HG02588 (cell line): ENCODE data around the gene C9orf50.
"Not testable (repeated sequence)": the region's sequence is repeated elsewhere in the genome, so short reads cannot be mapped to it uniquely, and the experiment has no call there.

Experiments
- ATAC-seq: cut with Tn5 transposase; IDR thresholded peaks from one replicate; pipeline ENCODE4 v1.9.1; 2021; ENCODE audit warnings: mild to moderate bottlenecking, moderate library complexity; ENCODE audit not compliant: unreplicated experiment

The C9orf50 gene

GRCh38 chr9:129648092-129648763, 27.3 kb upstream of the C9orf50 start:
- no peak for ATAC-seq

GRCh38 chr9:129647635-129648034, 26.7 kb upstream of the C9orf50 start:
- ATAC-seq = no peak

GRCh38 chr9:129646654-129647053, 25.8 kb upstream of the C9orf50 start:
- no peak for ATAC-seq

DNA sequence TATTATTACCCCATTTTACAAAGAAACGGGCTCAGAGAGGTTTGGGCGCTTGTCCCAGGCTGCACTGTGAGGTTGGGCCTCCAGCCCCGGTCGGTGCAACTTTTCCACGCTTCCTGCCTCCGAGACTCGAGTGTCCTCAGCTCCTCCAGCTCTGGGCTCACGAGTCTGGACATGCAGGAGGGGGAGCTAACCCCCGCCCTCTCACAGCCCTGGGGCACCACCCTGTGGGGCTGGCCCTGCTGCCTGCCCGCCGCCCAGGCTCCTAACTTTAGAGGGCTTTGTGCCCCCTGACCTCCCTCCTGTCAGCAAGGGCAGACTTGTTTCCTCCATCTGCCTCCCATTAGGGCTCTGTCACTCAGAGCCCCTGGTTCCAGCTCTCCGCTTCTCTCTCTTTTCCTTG, 25.4 kb upstream of the C9orf50 start:
- ATAC-seq = no peak

DNA sequence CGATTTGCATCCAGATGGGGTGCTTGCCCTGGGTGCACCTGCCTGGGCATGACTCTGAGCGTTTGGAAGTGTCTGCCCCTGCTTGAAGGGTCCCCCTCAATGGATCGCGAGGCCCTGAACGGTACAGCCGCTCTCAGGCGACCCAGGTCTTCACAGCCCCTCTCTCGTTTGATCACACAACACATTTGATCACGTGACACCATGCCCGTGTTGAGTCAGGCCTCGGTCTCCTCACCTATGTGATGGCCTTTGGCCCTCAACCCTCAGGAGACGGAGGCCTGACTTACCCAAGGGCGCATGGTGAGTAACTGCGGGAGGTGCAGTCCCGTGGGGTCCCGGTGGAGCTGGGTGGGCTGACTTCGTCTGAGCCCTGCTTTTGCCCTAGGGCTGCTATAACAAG, 24.0 kb upstream of the C9orf50 start:
- ATAC-seq = no peak

DNA sequence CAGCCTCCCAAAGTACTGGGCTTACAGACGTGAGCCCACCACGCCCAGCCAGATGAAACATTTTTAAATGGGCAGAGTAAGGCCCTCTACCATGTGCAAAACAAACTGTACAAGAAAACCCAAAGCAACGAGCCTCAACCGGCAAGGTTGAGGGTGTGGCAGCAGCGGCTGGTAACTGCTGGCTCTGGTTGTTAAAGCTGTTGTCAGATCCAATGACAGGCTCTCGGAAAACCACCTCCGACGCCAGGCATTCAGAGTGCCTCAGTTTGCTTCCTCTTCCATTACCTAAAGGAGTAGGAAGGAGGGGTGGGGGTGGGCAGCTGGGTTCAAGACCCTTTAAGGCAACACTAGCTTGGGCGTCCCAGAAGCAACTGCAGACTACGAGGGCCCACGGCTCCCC, 23.5 kb upstream of the C9orf50 start:
- no peak for ATAC-seq

DNA sequence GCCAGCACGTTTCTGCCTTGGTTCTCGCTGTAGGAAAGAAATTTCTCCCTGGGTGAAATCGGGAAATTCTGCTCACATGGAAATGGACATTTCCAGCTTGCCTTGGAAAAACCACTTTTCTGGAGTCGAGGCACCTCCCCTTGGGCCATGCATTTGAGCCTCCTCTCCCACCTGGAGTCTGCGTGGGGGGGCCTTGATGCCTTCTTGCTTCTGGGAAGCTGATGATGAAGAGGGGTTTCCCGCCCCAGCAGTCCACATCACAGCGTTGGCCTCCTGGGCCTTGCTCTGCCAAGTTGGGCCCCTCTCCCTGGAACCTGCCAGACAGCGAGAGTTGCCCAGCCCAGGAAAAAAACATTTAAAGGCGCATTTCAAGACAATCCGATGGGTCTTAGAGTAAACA, 22.8 kb upstream of the C9orf50 start:
- ATAC-seq = no peak

GRCh38 chr9:129641750-129642585, 21.1 kb upstream of the C9orf50 start, which contains the start of gene ASB6:
TSS of gene ASB6 (minus strand) at chr9:129642151. CDS start at chr9:129641999, 152 bp downstream.
- ATAC-seq = peak; percentile 71

DNA sequence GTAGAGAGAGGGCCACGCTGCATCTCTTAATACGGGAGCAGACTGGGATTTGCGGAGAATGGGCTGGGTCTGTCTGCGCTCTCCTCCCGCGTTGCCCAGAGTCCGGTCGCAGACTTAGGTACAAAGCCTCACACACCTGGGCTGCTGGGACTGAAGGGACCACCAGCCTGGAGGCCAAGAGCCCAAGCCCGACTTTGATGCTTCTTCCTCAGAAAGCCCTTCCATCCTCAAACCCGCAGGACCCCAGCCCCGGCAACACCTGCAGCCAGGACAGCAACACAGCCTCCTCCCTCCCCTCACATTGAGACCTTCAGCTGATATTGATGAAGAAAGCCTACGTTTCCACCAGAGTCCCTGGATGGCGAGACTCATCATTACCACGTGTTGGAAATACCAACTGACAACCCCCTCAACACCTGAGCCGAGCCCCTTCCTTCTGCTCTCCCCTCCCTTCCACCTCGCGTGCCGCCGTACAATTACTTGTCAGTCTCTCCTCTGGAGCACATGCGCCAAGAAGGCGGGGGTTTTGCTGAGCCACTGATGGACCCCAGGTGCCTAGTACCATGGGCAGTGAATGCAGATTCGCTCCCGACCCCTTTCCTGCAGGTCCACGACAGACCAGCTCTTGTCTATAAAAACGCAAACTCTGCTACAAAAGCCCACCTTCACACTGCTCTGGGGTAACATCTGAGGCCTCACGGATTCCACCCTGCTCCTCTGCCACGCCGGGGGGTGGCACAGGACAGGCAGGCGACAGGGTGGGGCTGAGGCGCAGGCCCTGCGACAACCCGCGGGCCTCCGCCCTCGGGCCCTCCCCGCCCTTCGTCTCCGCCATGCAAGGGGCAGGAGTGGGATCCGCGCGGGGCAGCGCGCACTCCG, 20.2 kb upstream of the C9orf50 start:
- ATAC-seq = no peak

DNA sequence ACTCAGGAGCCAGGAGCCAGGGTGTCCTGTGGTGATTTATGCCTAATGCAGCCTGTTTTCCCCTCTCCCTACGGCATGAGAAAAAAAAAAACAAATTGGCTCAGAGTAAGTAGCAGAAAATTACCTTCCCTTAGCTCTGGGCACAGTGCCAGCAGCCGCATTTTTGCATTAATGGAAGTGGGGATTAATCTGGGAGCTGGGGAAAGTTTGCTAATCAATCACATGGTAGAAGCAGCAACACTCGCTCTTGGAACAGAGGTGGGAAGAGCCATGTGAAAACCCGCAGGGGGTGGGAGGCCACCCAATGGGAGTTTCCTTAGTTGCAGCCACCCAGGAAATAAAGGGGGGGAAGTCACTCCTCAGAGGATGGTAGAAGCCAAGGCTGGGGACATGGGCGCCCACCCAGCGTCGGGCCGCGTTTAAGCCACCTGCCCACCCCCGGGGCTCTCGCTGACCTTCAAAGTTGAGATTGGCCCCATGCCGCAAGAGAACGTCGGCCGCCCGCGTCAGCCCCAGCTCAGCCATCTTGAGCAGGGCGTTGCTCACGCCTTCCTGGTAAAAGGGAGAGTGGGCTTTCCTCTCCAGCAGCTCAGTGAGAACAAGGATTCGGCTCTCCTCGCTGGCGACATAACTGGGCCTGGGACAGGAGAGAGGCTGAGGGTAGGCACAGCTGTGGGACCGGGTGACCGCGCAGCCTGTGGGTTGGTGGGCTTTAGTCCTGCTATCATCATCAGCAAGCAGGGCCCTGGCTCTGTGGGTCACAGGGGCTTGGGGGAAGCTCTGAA, 19.4 kb upstream of the C9orf50 start:
- ATAC-seq = no peak

DNA sequence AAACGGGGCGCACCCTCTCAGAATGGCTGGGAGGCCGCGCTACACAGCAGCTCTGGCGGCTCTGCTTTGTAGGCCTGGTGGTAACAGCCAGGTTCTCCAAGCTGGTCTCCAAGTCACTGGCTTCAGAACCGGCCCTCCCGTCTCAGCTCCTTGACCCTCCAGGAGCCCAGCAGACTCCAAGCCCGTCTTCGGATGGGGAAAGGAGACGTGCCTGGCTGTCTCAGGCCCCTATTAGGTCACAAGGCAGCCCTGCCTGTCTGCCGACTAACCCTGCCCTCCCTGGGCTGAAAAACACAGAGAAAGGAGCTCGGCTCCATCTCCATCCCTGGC, 18.8 kb upstream of the C9orf50 start:
- ATAC-seq = no peak

GRCh38 chr9:129639034-129639630, 18.2 kb upstream of the C9orf50 start:
- ATAC-seq = no peak

DNA sequence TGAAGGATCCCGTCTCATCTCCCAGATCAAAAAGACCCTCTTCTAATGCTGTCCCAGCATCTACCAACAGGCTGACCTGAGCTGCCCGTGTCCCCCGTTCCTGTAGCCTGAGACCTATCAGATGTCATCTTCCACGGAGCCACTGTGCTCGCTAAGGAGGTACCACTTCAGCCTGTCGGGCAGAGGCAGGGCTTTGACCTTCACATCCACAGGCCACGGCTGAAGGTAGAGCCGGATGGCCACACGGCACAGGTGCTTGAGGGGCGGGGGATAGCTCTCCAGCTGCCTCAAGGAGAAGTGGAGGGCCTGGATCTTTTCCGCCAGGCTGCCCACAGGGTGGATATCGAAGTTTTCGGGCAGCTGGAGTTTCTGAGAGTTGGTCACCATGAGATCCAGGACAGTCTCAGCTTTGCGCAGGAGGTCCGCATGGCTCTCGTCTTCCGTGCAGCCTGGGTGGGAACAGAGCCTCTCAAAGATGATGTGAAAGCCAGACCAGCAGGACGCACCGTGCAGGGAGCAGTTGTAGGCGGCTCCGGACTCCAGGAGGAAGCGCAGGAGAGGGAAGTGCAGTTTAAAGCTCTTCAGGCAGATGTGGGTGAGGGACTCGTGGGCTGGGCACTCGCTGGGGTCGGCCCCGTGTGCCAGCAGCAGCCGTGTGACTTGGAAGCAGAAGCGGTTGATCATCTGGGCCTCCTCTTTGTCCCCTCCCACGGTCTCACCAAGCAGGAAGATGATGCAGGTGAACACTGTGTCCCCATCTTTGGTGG, 17.0 kb upstream of the C9orf50 start:
- no peak for ATAC-seq

GRCh38 chr9:129637102-129637501, 16.2 kb upstream of the C9orf50 start:
- ATAC-seq = no peak

DNA sequence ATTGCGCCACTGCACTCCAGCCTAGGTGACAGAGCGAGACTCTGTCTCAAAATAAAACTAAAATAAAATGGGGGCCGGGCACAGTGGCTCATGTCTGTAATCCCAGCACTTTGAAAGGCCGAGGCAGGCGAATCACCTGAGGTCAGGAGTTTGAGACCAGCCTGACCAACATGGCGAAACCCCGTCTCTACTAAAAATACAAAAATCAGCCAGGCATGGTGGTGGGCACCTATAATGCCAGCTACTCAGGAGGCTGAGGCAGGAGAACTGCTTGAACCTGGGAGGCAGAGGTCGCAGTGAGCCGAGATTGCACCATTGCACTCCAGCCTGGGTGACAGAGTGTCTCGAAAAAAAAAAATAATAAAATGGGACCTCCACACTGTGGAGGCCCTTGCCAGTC, 15.4 kb upstream of the C9orf50 start:
- ATAC-seq = not testable (repeated sequence)

DNA sequence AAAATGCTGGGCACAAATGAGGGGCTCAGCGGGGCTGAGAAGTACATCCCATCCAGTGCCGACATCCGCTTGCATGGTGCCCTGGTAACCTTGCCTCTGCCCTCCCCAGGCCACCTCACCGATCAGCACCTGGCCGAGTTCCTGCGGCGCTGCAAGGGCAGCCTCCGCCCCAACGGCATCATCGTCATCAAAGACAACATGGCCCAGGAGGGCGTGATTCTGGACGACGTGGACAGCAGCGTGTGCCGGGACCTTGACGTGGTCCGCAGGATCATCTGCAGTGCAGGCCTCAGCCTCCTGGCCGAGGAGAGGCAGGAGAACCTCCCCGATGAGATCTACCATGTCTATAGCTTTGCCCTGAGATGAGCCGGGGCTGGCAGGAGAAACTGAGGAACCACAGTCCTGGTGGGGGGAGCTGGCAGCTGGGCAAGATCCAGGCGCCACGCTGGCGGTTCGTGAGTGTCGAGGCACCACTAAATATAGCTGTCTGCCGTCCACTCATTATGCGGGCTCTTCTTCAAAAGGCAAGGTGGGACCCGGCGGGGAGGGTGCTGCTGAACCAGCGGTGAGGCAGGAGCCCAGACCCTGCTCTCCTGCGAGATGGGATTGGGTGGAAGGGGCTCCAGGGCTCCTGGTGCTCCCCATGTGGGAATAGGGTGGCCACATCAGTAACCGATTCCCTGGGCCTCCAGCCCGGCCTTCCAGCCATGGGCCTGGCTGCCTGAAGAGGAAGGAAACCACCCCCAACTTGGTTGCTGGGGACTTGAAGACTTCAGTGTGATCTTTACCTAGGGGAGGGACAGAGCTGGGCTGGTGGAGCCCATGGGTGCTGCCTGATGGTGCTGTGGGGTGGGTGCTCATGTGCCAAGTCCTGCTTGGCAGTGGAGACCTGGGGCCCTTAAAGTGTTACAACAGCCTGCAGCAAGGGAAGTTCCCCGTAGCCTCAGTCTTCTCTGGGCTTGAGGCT, 14.5 kb upstream of the C9orf50 start:
- ATAC-seq = no peak

DNA sequence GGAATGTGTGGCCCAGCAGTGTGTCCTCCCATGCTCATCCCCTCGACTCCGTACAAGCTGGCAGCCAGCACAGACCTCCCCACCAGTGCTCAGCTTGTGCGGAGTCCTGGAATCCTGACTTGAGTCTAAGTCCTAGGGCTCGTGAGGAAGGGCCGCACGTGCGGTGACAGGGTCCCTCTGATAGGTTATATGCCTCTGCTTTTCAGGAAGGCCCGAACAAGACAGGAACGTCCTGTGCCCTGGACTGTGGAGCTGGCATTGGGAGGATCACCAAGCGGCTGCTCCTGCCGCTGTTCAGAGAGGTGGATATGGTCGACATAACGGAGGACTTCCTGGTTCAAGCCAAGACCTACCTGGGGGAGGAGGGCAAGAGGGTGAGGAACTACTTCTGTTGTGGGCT, 12.9 kb upstream of the C9orf50 start:
- ATAC-seq = no peak

DNA sequence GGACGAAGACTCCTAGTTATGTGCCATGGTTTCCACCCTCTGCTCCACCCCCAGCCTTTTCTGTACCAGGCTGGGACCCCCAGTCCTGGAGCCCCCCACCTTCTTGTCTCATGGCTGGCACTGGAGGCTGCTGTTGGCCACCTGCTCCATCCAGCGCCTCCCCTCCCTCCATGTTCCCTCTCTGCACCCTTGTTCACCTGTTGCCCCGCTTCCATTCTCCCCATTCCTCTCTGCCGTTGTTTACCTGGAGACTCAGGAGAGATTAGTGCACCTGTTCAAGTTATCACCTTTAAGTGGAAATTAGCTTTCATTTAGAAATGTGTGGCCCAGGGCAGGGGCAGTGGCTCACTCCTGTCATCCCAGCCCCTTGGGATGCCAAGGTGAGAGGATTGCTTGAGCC, 12.3 kb upstream of the C9orf50 start:
- no peak for ATAC-seq
